NCI-H524 treated with DMSO at 0.1 percent for 48 hours (cell line): ENCODE results near the gene GPHB5.
A peak's percentile ranks its signal among the peaks of the same experiment; 100 is the strongest.
"Not testable (repeated sequence)": the region's sequence is repeated elsewhere in the genome, so short reads cannot be mapped to it uniquely, and the experiment has no call there.

Source experiments
- DNase-seq: peaks from one replicate; lab custom pipeline; 2025; lab: John Stamatoyannopoulos, UW

GPHB5 gene

DNA sequence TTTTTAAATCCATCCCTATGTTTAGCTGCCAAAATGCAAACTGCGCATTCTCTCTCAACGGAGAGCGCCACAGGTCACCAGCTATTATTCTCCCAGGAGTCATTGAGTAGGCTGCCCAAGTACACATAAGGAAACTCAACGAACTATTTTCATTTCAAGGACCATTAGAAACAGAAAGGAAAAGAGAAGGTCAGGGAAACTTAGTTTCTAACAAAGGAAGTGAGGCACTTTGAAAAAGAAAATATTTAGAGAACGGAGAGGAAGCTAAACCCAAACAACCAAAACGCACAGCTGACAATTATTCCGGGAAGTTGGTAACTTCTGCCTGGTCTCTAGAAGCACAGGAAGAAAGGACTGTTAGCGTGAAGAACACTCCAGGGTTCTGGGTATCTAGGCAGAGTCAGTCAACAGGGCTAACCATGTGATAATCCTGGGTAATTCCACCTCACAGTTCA, 23.5 kb downstream of the GPHB5 start:
- no peak for DNase-seq

DNA sequence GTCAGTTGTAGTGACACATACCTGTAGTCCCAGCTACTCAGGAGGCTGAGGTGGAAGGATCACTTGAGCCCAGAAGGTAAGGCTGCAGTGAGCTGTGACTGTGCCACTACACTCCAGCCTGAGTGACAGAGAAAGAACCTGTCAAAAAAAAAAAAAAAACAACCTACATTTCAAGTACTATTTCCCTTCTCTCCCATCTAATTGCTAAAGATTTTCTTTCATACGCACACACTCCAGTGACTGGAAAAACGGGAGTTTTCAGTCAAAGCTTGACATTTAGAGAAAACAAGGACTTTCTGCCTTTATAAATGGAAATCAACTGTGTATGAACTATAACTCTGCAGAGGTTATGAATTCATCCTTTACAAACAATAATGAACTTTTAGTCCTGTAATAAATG, 25.9 kb downstream of the GPHB5 start:
- DNase-seq = no peak

DNA sequence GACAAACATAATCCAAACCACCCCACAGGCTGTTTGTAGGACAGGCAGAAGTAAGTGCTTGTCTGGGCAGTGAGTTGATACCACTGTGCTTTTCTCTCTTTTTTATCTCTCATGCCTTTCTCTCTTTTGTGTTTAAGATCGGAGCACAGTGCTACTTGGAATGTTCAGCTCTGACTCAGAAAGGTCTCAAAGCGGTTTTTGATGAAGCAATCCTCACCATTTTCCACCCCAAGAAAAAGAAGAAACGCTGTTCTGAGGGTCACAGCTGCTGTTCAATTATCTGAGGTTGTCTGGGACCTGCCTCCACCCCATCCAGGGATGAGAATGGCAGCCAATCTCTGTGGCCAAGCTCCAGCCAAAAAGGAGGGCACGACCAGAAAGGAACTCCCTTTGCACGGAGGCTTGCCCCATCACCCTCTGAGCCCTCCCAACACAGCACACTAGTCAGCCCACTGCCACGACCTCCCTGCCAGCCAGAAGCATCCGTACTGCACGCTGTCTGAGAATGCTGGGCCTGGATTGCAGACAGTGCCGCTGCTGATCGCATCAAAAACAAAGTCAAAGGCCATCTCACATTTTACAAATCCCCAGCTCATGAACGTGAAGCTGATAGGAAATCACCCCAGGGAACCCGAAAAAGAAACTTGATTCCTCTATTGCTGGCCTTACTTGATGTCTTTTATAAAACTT, 27.8 kb downstream of the GPHB5 start:
- DNase-seq = no peak

DNA sequence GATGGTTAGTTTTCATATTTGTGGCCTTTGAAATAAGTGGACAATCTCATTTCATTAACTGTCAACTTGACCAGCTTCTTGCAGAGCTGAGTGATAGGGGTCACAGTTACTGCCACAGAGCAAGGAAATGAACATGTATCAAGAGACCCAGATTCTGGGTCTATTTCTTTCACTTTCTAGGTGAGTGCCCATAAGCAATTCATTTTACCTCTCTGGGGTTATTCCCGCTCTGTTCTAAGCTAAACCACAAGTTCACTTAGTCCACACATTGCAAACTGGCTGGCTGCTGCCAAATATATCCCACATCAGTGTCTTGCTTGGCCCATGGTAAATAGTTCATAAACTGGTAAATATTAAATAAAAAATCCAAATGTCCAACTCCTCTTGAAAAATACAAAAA, 29.9 kb downstream of the GPHB5 start:
- no peak for DNase-seq

DNA sequence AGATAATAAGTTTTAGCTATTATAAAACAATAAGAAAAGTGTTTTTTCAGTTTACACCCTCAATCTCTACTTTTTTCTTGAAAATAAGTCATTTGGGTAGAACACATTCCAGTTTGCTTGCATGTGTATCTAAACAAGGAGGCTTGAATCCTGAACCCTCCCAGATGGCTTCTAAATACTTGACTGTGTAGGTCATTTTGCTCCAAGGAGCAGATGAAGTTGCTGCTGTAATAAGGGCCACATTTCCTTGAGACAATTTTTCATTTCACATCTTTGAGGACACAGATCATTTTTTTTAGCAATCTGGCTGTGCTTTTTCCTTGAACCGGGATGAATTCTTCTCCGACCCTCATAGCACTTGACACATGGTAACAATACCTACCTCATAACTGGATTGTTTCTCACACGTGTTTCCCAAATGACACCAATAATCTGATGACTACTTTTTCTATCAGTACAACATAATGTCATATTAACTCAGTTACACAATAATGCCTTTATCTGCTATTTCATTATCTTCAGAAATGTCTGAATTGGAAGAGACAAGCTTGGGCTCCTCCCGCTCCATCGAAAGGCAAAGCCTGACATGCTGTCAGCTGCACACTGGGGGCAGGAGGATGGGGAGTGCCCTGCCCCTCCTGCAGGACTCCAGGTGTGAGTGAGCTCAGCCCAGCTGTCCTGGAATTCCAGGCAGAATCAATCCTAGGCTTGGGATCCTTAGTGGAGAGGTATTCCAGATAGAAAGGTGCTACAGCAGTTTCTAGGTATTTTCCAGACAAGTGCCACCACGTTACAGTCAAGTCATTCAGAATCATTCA, 30.9 kb downstream of the GPHB5 start:
- DNase-seq = no peak

DNA sequence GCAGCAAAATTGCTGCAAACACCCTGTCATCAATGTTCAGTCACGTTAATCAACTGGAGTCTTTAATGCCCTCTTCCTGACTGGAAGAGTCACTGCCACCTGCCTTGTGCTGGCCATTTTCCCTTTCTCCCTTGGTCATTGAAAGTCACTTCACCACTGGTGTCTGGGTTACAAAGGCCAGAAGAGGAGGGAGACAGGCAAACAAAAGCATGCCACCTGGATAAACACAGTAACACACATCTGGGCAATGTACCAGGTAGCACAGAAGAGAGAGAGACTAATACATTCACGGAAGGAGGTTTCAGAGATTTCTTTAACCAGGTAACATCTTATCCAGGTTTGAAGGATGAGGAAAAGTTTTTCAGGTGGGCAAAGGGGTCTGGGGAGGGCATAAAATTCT, 32.7 kb downstream of the GPHB5 start:
- DNase-seq = no peak

DNA sequence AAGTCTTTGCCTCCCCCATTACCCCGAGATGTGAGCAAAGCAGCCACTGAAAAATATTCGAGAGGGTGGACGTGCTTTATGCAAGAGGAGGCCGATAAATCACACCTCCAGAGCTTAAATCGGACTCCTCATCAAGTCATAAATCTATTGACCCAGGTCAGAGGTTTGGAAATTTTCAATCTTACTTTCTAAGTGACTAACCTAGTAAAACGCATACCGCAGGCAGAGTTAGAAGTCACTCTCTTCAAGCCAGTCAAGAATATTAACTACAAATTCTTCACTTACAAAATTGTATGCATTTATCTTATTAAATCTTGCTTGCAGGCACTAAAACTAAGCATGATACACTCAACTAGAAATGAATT, 34.9 kb downstream of the GPHB5 start:
- DNase-seq = no peak

DNA sequence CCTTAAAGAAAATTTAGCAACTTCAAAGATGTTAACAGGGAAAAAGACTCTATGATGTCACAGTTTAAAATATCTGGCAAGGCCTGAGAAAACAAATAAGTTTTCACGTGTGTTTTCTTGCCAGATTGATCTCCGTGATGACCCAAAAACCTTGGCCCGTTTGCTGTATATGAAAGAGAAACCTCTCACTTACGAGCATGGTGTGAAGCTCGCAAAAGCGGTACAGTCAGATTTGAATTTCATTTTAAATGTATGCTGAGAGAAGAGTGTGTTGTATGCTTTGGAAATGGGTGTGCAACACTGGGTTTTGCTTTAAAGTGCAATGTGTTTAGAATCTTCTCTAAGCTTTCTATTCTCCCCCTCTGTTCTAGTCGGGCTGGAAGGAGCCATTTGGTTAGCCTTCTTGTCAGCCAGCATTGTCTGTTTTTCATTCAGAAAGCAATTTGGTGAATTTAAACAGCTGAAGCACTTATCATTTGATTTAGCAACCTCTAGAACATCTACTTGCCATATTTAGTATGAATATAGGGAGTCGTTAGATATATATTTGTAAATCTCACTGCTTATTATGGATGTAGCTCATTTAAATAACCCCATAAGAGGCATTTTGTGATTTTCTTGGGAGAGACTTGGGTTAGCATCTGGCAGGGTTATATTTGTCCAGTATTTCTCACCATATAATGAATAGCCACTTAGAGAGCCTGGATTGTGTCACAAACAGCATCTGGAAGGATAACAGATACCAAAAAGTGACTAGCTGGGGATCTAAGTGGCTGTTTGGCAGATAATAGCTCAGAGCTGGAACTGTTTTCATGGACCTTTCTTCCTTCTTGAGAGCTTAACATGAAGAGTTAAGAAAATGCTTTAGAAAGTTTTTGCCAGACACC, 35.5 kb downstream of the GPHB5 start:
- DNase-seq = peak; percentile 81

DNA sequence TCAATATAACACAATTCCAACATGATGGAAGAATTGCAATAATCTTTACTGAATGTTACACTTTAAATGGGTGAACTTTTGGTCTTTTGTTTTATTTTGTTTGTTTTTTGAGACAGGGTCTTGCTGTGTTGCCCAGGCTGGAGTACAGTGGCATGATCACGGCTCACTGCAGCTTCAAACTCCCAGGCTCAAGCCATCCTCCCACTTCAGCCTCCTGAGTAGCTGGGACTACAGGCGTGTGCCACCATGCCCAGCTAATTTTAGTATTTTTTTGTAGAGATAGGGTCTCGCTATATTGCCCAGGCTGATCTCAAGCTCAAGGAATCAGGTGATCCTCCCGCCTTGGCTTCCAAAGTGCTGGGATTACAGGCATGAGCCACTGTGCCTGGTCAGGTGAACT, 38.8 kb downstream of the GPHB5 start:
- not testable (repeated sequence) for DNase-seq

DNA sequence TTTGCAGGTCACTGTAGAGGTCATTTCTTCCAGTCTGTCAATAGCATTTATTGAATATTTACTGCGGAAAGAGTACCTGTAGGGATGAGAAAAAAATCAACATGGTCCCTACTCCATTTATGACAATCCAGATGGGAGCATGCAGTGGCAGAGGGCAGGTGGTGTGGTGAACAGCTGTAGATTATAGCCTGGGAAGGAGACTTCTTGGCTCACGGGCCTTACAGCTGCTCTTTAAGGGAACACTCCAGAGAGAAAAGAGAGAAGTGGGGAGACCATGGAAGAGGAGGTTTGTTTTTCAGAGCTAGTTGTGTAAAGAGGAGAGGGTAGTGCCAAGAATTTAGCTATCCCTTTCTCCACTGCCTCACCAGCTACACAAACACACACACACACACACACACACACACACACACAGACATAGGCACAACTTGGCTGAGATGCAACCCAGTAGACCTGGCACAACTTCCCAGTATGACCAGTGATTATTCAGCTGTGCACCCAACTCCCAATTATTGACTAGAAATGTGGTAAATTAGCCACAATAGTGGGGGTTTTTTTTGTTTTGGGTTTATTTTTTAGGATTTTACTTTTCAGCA, 41.0 kb downstream of the GPHB5 start:
- DNase-seq = peak; percentile 51

DNA sequence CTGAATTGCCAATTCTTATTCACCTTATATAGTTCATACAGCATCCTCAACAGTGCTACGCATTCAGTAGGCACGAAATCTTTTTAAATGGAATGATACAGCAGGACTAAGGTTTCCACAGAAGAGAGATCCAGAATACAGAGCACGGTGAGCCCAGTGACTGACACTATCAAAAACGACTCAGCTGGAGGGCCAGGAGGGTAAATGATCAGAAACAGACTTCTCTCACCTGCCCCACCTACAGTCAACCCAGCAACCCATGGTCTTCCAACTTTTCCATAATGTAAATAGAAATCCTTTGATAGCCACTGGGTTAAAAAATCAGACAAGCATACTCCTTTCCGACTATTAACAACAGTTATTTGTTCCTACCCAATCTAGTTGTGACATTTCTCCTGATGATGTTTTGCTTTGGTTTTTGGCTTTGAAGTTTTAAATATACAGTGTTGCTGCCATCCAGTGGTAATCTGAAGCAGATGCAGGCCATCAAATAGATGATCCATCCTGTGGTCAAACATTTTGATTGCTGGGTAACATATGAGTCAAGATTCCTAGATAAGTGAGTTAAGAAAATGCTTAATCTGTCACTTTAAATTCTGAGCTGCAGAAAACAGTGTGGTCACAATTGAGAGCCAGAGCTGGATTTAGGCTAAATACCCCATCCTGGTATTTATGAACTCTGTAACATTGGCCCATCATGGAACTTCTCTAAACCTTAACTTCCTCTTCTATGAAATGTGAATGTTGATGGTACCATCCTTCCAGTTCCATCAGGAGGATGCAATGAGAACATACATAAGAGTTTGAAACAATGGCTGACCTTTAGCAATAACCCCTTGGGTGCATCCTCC, 42.0 kb downstream of the GPHB5 start:
- DNase-seq = peak; percentile 39

DNA sequence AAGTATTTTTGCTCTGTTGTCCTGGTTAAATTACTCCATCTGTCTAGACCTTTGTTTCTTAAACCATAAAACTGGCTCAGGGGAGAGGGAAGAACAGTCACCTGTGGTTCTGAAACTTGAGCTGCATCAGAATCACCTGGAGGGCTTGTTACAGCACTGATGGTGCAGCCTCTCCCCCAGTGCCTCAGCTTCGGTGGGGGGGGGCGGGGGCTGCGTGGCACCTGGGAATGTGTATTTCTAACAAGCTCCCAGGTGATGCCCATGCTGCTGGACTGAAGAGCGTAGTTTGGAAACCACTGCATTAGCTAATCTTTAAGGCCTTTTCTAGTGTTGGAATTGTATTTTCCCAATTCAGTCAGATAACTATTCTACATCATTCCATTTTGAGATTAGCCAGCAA, 42.7 kb downstream of the GPHB5 start:
- no peak for DNase-seq

DNA sequence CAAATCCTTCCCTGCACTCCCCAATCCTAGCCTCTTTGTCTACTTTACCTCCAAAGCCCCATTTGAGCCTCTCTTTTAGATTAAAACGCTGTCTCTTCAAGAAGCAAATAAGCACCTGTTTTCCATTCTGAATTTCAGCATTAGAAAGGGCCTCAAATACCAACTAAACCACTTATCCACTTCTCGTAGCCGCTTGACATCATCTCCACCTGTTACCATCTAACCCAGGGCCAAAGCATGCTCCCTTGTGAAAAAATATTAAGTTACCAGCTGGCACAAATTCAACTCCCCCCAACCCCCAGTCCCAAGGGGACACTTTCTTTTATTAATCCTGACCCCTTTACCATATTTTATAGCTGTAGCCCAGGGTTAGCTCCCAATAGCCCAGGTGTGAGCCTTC, 43.1 kb downstream of the GPHB5 start:
- DNase-seq = peak; percentile 100

DNA sequence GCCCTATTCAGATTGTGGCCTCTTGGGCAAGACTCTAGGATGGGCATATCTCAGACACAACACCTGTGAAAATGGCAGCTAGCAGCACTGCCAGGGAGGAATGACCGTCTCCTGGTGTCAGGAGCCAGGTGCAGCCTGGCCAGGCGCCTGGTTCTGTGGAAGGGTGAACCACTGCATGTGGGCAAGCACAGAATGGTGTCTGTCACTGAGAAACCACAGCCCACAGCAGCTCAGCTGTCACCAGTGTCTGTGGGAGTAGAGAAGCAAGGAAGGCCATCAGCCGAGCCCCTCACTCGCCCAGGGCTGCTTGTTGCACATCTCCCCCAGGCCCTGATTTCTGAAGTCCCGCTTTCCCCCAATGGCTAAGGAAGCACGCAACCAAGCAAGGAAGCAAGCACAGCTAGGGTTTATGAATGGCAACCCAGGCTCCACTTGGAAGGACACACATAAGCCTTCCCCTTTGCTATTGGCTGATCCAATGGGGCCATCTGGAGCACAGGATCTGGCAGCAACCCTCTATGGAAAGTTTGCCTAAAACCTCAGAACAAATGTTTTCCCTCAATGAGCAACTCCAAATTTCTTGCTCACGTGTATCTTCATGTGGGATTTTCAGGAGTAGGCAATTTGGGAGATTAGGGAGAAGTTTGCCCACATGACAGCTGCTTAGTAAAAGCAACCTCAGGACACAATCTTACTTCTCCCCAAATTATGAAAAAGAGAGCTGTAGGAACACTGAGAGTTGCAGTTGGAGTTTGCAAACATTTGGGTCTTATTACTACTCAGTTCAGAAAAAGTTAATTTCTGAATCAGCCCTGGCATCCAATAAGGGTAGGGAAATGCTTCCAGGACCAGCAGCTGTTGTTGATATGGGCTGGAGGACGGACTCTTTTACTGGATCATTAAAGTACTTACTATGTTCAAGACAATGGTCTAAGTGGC, 44.7 kb downstream of the GPHB5 start:
- peak; percentile 70 for DNase-seq

DNA sequence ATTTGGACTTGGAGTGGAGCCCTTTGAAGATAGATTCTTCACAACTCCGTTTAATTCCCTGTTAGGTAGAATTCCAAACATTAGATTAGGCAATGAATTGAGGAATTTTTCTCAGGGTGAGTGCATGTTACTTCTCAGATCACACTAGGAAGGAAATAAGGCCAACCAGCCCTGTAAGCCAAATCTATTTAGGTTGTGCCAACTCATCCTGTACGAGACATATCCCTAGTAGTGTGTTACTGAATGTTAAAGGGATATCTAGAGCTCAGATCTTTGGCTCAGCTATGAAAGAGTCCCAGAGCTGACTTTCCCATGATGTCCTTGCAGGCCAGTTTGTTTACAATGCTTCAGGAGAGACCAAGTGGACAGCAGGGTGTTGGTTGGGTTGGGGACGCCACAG, 45.6 kb downstream of the GPHB5 start:
- DNase-seq = no peak

DNA sequence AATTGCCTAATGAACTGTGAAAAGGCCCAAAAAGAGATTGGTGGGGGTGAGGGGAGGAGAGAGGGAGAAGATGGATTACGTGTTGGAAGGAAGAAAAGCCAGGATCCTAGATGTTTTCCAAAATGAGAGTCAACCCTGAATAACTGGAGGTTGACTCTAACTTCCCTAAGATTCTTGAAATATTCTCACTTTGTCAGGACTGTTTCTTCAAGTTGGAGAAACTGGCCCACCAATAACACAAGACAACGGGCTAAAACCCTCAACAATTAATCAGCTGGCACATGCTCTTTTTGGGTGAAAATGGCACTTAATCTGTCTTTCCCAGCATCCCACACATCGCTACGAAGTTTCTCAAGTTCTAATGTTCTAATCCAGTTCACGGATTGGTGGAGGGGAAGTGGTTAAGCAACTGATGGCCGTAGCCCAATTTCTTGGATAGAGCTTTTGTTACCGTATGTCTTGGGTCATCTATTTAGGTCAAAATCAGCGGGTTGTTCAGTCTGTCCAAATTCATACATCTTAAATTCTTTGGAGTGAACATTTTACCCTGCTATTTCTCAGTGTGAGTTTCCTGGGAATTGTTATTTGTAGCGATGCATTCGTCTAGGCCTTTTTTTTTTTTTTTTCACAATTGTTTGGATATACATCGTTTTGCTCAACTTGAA, 49.0 kb downstream of the GPHB5 start:
- DNase-seq = no peak

DNA sequence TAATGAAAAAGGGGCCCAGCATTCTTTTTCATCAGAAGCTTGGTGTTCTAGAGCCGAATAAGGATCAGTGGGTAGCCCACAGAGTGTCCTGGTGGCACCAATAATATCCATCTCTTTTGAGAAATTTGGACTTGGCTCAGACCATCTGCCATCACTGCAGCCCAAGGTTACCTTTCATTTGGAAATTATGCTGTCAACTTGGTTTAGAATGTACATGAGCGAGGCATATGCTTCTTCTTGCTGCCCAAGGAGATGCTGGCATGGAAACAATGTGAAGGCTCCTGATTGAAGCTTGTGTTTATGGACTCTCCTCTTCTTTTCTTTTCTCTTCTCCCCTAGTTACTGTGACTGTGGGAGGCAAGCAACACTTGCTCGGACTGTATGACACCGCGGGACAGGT, 50.0 kb downstream of the GPHB5 start:
- DNase-seq = no peak

DNA sequence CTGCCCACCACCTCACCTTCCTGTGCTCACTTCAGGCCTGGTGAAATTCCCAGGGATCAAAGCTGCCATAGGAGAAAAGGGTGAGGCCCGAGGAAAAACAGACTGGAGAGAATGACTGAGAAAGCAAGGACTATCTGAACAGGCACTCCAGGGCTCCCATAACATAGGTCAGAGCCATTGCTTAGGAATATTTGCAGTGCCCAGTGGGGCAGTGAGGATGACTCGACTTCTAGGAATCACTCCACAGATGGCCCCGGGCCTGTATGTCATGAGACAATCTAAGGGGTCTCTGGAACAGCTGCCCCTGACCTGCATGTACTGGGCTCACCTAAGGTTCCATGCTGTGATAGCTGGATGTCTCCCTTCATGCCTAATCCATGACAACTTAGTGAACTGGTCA, 51.6 kb downstream of the GPHB5 start:
- DNase-seq = no peak

DNA sequence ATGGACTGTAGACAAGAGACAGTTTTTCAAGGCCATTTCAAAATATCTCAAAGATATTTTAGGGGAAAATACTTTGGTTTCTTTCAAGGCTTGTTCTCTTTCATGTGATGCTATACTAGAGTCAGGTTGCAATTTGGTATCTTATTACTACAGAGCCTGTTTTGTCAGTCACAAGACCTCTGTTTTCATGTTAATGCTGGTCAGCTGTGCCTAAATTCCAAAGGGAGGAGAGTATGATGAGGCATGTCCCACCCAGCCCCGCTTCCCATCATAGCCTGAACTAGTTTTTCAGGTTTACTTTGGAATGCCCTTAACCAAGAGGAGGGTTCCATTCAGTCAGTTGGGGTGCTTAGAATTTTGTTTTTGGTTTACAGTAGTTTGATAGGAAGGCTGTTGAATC, 52.6 kb downstream of the GPHB5 start:
- DNase-seq = no peak
